ENCODE data around the gene WDR26. TPM values are rescaled to one million over a fixed set of nuclear protein-coding genes. Genes with fewer than 3 reads are reported as not detected.

Gene WDR26
- total and polyA plus RNA-seq, 9 of the 15 experiments (the other 6 are each of a cell fraction or from before 2014, with no cell fraction given): 11.5 to 66.0 (median 39.8) TPM

GRCh38 chr1:224450561-224451350 lies 16.2 kb upstream of the WDR26 start (continued):
- TF ChIP-seq MYBL2 (IDR thresholded peaks at IDR 0.05; ENCODE audit: low read depth) (no peak), MYBL2 (CRISPR knock-in tag; IDR thresholded peaks at IDR 0.05; ENCODE audit: borderline replicate concordance) (no peak)
- TF ChIP-seq, protein P1, sequence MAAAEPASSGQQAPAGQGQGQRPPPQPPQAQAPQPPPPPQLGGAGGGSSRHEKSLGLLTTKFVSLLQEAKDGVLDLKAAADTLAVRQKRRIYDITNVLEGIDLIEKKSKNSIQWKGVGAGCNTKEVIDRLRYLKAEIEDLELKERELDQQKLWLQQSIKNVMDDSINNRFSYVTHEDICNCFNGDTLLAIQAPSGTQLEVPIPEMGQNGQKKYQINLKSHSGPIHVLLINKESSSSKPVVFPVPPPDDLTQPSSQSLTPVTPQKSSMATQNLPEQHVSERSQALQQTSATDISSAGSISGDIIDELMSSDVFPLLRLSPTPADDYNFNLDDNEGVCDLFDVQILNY (CRISPR knock-in tag; IDR thresholded peaks at IDR 0.05): no peak

DNA sequence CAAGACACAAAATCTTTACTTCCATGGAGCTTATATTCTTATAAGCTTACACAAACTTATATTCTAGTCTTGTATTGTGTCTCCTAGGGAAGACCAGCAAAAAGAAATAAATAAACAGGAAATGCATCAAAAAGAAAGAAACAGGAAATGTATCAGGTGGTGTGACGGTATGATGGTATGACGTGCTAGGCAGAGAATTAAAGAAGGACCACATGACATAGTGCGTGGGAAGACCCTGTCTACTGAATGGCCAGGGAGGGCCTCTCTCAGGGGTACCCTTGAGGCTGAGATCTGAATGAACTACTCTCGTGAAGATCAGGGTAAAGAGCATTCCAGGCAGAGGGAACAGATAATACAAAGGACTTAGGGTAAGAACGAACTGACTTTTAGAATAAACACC lies 15.6 kb upstream of the WDR26 start:
- intact Hi-C loops (cut with micrococcal nuclease): no loop called here
- FAIRE-seq (no peak), ATAC-seq (no peak), DNase-seq (ENCODE audit: extremely low read depth in 1 of 4, low spot score in 3 of 4) (no peak)
- Histone ChIP-seq H3K9ac (ENCODE audit: insufficient read depth in 1 of 2, low read depth in 2 of 2, low read length in 2 of 2) (no peak overlapping the region), H3K4me1 (replicated peaks in 1 of 2; ENCODE audit: control insufficient read depth in 2 of 2, insufficient read depth in 2 of 2, low read length in 2 of 2) (no peaks in the 10 kb centered on the region), H3K36me3 (ENCODE audit: control insufficient read depth, insufficient read depth, low read length) (peaks cover 7% of the 10 kb centered on the region; the same call in 2 of the 3 replicates), H3K27me3 (ENCODE audit: control insufficient read depth in 2 of 2, insufficient read depth in 2 of 2, low read length in 2 of 2) (no peaks in the 10 kb centered on the region), H3K4me2 (ENCODE audit: insufficient read depth, low read length) (no peak overlapping the region), H3K9me1 (ENCODE audit: control insufficient read depth, insufficient read depth, low read length) (no peaks in the 10 kb centered on the region), H4K20me1 (replicated peaks; ENCODE audit: control insufficient read depth, insufficient read depth, low read length) (no peaks in the 10 kb centered on the region), H3K79me2 (ENCODE audit: control insufficient read depth, insufficient read depth, low read length) (no peaks in the 10 kb centered on the region), H3K4me3 (no peak overlapping the region), H3K27ac (ENCODE audit: extremely low read depth, low read depth, low read length) (no peak overlapping the region), H2AFZ (ENCODE audit: low read depth, low read length) (no peak overlapping the region), H3K9me3 (replicated peaks; ENCODE audit: control insufficient read depth, insufficient read depth, low read depth, low read length) (no peaks in the 10 kb centered on the region)
- in situ Hi-C loops (cut with MboI): loop anchor here (10.0 kb wide), 1 partner anchor 335 kb away; the partner anchor contains the start of gene FBXO28
- POLR2A ChIA-PET: interaction anchor here (0.6 to 1.9 kb wide), 4 partner anchors 9 to 18 kb away, joined by 3 to 8 read pairs (median 4); no protein-coding TSS in a partner anchor
- BruUV-seq (replicated peaks): no TSS peak
- 68% methylated on average over 5 of the region's 5 CpGs for WGBS (ENCODE audit: insufficient coverage, low coverage, missing lambda C conversion rate)
- CTCF ChIA-PET (ENCODE audit: low intra/inter-chr PET ratio): no interaction called here
- TF ChIP-seq CTBP1 (IDR thresholded peaks at IDR 0.05; ENCODE audit: borderline replicate concordance) (no peak), GABPB1 (CRISPR knock-in tag; IDR thresholded peaks at IDR 0.05) (no peak), PRMT5 (CRISPR knock-in tag; IDR thresholded peaks at IDR 0.05) (no peak), CHD4 (IDR thresholded peaks at IDR 0.05; ENCODE audit: insufficient read depth, insufficient replicate concordance, low read depth, low read length, poor library complexity, severe bottlenecking) (no peak), SETDB1 (IDR thresholded peaks at IDR 0.05; ENCODE audit: low read length) (no peak), RBM22 (IDR thresholded peaks at IDR 0.05; ENCODE audit: low read depth, low read length, poor library complexity, severe bottlenecking) (no peak), EGR1 (conservative IDR thresholded peaks at IDR 0.05) (no peak)
- TF ChIP-seq, protein P2, sequence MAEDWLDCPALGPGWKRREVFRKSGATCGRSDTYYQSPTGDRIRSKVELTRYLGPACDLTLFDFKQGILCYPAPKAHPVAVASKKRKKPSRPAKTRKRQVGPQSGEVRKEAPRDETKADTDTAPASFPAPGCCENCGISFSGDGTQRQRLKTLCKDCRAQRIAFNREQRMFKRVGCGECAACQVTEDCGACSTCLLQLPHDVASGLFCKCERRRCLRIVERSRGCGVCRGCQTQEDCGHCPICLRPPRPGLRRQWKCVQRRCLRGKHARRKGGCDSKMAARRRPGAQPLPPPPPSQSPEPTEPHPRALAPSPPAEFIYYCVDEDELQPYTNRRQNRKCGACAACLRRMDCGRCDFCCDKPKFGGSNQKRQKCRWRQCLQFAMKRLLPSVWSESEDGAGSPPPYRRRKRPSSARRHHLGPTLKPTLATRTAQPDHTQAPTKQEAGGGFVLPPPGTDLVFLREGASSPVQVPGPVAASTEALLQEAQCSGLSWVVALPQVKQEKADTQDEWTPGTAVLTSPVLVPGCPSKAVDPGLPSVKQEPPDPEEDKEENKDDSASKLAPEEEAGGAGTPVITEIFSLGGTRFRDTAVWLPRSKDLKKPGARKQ (CRISPR knock-in tag; IDR thresholded peaks at IDR 0.05): no peak
- TF ChIP-seq, protein P3, sequence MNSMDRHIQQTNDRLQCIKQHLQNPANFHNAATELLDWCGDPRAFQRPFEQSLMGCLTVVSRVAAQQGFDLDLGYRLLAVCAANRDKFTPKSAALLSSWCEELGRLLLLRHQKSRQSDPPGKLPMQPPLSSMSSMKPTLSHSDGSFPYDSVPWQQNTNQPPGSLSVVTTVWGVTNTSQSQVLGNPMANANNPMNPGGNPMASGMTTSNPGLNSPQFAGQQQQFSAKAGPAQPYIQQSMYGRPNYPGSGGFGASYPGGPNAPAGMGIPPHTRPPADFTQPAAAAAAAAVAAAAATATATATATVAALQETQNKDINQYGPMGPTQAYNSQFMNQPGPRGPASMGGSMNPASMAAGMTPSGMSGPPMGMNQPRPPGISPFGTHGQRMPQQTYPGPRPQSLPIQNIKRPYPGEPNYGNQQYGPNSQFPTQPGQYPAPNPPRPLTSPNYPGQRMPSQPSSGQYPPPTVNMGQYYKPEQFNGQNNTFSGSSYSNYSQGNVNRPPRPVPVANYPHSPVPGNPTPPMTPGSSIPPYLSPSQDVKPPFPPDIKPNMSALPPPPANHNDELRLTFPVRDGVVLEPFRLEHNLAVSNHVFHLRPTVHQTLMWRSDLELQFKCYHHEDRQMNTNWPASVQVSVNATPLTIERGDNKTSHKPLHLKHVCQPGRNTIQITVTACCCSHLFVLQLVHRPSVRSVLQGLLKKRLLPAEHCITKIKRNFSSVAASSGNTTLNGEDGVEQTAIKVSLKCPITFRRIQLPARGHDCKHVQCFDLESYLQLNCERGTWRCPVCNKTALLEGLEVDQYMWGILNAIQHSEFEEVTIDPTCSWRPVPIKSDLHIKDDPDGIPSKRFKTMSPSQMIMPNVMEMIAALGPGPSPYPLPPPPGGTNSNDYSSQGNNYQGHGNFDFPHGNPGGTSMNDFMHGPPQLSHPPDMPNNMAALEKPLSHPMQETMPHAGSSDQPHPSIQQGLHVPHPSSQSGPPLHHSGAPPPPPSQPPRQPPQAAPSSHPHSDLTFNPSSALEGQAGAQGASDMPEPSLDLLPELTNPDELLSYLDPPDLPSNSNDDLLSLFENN (IDR thresholded peaks at IDR 0.05; ENCODE audit: low read depth in 2 of 2, low read length in 2 of 2): no peak
- TF ChIP-seq, protein P4, sequence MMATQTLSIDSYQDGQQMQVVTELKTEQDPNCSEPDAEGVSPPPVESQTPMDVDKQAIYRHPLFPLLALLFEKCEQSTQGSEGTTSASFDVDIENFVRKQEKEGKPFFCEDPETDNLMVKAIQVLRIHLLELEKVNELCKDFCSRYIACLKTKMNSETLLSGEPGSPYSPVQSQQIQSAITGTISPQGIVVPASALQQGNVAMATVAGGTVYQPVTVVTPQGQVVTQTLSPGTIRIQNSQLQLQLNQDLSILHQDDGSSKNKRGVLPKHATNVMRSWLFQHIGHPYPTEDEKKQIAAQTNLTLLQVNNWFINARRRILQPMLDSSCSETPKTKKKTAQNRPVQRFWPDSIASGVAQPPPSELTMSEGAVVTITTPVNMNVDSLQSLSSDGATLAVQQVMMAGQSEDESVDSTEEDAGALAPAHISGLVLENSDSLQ (IDR thresholded peaks at IDR 0.05): no peak

Measured in K562 (cell line).